HG03439 (cell line): ENCODE results near the gene ZNF26.
"Not testable (repeated sequence)": the region's sequence is repeated elsewhere in the genome, so short reads cannot be mapped to it uniquely, and the experiment has no call there.

ENCODE experiments used
- ATAC-seq: cut with Tn5 transposase; IDR thresholded peaks from one replicate; pipeline ENCODE4 v1.9.1; 2021; ENCODE audit warnings: mild to moderate bottlenecking, moderate library complexity; ENCODE audit not compliant: unreplicated experiment

Gene ZNF26

GRCh38 chr12:132986001-132986884 is at the start of gene ZNF26:
Gene ZNF26, plus strand, starts transcription at chr12:132986367. Its CDS starts 474 bp downstream, at chr12:132986841.
- ATAC-seq: peak; percentile 96

GRCh38 chr12:132936921-132937320 is 49.2 kb upstream of the ZNF26 start:
- not testable (repeated sequence) for ATAC-seq

- no peak for ATAC-seq
These were observed 48.7 kb upstream of the ZNF26 start for GRCh38 chr12:132937476-132937875.

GRCh38 chr12:132938807-132939206 is 47.4 kb upstream of the ZNF26 start:
- not testable (repeated sequence) for ATAC-seq

- no peak for ATAC-seq
These were observed 46.0 kb upstream of the ZNF26 start for GRCh38 chr12:132940071-132940719.

GRCh38 chr12:132941336-132941954 is 44.7 kb upstream of the ZNF26 start:
- ATAC-seq: no peak

GRCh38 chr12:132942611-132943010 is 43.6 kb upstream of the ZNF26 start:
- no peak for ATAC-seq

- no peak for ATAC-seq
These were observed 40.4 kb upstream of the ZNF26 start for GRCh38 chr12:132945806-132946205.

GRCh38 chr12:132946246-132946820 is 39.8 kb upstream of the ZNF26 start:
- ATAC-seq: no peak

- no peak for ATAC-seq
These were observed 37.8 kb upstream of the ZNF26 start for GRCh38 chr12:132948146-132949066.

- ATAC-seq: no peak
These were observed 36.0 kb upstream of the ZNF26 start for GRCh38 chr12:132949936-132950837.

GRCh38 chr12:132950844-132951535 is 35.2 kb upstream of the ZNF26 start:
- ATAC-seq: no peak

GRCh38 chr12:132951649-132952048 is 34.5 kb upstream of the ZNF26 start:
- no peak for ATAC-seq

GRCh38 chr12:132952371-132953162 is 33.6 kb upstream of the ZNF26 start:
- no peak for ATAC-seq

- ATAC-seq: no peak
These were observed 33.1 kb upstream of the ZNF26 start for GRCh38 chr12:132953163-132953425.

- no peak for ATAC-seq
These were observed 32.4 kb upstream of the ZNF26 start for GRCh38 chr12:132953771-132954170.

GRCh38 chr12:132954471-132955048 is 31.6 kb upstream of the ZNF26 start:
- ATAC-seq: no peak
